Right atrium auricular region (tissue), 2 donors: Measurements from ENCODE around the gene GSS. TPM values are rescaled to one million over a fixed set of nuclear protein-coding genes. Genes with fewer than 3 reads are reported as not detected.
A peak's percentile ranks its signal among the peaks of the same experiment; 100 is the strongest.
"Not testable (repeated sequence)": the region's sequence is repeated elsewhere in the genome, so short reads cannot be mapped to it uniquely, and the experiment has no call there.

Experiments
- DNase-seq: peaks from one replicate; pipeline ENCODE4 v3.0.0-alpha.2; 2019; ENCODE audit warnings: low spot score
- H3K27ac ChIP-seq, 2 donors: fragments of 200-600 bp; sonication (generic); 1 replicate in 1 of 2; 2 replicates in 1 of 2; pipeline ENCODE4 v1.5.1; 2016 to 2019
- H3K27me3 ChIP-seq, 2 donors: fragments of 200-600 bp; sonication (generic); one replicate each; pipeline versions ENCODE4 v1.5.1 to v1.6.0; 2017 to 2019
- H3K36me3 ChIP-seq: fragments of 200-600 bp; sonication (generic); one replicate; pipeline ENCODE4 v1.5.1; 2016
- H3K4me1 ChIP-seq, 2 donors: fragments of 200-600 bp; sonication (generic); one replicate each; pipeline versions ENCODE4 v1.5.1 to v1.6.0; 2017 to 2019
- H3K4me3 ChIP-seq, 2 donors: fragments of 200-600 bp; sonication (generic); 1 replicate in 1 of 2; 2 replicates in 1 of 2; pipeline ENCODE4 v1.5.1; 2017 to 2019; ENCODE audit warnings: mild to moderate bottlenecking in 1 of 2, moderate library complexity in 1 of 2
- H3K9me3 ChIP-seq, 2 donors: fragments of 200-600 bp; sonication (generic); one replicate each; pipeline ENCODE4 v1.5.1; 2019
- total RNA-seq, 2 donors: library from RNA; depleted of rRNA; stranded (reverse); fragments of >200 nt; gene quantifications; one replicate each; pipeline ENCODE4 v1.1.0, GENCODE V29; 2016
- TF ChIP-seq, protein P1 (sequence below), 2 donors: fragments of 200-600 bp; sonication (generic); IDR thresholded peaks; one replicate each; pipeline ENCODE4 v1.5.1; 2019; ENCODE audit warnings: antibody characterized with exemption in 2 of 2

Gene GSS
- total RNA-seq, 2 donors from 2014 or later = 23.0 to 38.3 TPM

DNA sequence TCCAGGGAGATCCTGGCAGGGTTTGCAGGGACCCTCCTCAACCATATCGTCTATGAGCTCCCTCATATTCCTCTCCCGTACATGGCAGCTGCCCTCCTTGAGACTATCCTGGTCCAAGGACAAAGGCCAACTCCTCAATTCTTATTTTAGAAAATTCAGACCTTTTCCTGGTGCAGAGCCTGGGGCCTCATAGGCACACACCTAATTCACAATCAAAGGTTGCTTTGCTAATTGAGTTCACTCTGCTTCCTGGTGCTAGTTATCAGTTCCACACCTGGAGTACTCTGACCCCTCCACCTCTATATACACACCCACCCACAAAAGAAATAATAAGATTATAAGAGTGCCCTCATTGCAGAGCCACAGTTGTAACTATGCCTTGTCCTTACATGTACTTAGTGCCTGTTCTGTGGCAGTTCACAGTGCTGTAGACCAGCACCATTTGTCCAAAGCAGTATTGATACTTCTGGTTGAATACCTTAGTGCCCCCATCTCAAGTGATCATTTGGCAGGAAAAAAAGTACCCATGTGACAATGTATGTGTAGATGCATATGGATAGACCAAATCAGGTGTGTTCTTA, 38.7 kb downstream of the GSS start:
- peaks cover 0 to 40% of the 10 kb centered on the region in 2 donors for H3K4me1 ChIP-seq

GRCh38 chr20:34915749-34916455, 39.7 kb downstream of the GSS start:
- no peaks in the 10 kb centered on the region for H3K9me3 ChIP-seq
- DNase-seq = no peak
- H3K27ac ChIP-seq = peak overlapping the region; percentile 43 to 63
- H3K36me3 ChIP-seq = peaks cover 13% of the 10 kb centered on the region
- peaks cover 0 to 32% of the 10 kb centered on the region in 2 donors for H3K4me1 ChIP-seq
- TF ChIP-seq, protein P1, sequence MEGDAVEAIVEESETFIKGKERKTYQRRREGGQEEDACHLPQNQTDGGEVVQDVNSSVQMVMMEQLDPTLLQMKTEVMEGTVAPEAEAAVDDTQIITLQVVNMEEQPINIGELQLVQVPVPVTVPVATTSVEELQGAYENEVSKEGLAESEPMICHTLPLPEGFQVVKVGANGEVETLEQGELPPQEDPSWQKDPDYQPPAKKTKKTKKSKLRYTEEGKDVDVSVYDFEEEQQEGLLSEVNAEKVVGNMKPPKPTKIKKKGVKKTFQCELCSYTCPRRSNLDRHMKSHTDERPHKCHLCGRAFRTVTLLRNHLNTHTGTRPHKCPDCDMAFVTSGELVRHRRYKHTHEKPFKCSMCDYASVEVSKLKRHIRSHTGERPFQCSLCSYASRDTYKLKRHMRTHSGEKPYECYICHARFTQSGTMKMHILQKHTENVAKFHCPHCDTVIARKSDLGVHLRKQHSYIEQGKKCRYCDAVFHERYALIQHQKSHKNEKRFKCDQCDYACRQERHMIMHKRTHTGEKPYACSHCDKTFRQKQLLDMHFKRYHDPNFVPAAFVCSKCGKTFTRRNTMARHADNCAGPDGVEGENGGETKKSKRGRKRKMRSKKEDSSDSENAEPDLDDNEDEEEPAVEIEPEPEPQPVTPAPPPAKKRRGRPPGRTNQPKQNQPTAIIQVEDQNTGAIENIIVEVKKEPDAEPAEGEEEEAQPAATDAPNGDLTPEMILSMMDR (IDR thresholded peaks at IDR 0.05) = no peak
- H3K27me3 ChIP-seq = no peaks in the 10 kb centered on the region
- H3K4me3 ChIP-seq = no peak overlapping the region

More for the DNA sequence above, 38.7 kb downstream of the GSS start:
- TF ChIP-seq, protein P1 (IDR thresholded peaks at IDR 0.05) = no peak
- peaks cover 16% of the 10 kb centered on the region for H3K36me3 ChIP-seq
- DNase-seq = no peak
- no peaks in the 10 kb centered on the region for H3K27me3 ChIP-seq
- no peak overlapping the region for H3K4me3 ChIP-seq
- H3K27ac ChIP-seq = peak overlapping the region in 1 of 2 donors; percentile 63
- H3K9me3 ChIP-seq = no peaks in the 10 kb centered on the region

GRCh38 chr20:34915131-34915530, 40.5 kb downstream of the GSS start:
- no peak overlapping the region for H3K4me3 ChIP-seq
- H3K27me3 ChIP-seq = no peaks in the 10 kb centered on the region
- H3K36me3 ChIP-seq = peaks cover 5% of the 10 kb centered on the region
- TF ChIP-seq, protein P1 (IDR thresholded peaks at IDR 0.05) = no peak
- no peaks in the 10 kb centered on the region for H3K9me3 ChIP-seq
- H3K4me1 ChIP-seq = peaks cover 0 to 32% of the 10 kb centered on the region in 2 donors
- no peak for DNase-seq
- H3K27ac ChIP-seq = peak overlapping the region; percentile 43 to 63

DNA sequence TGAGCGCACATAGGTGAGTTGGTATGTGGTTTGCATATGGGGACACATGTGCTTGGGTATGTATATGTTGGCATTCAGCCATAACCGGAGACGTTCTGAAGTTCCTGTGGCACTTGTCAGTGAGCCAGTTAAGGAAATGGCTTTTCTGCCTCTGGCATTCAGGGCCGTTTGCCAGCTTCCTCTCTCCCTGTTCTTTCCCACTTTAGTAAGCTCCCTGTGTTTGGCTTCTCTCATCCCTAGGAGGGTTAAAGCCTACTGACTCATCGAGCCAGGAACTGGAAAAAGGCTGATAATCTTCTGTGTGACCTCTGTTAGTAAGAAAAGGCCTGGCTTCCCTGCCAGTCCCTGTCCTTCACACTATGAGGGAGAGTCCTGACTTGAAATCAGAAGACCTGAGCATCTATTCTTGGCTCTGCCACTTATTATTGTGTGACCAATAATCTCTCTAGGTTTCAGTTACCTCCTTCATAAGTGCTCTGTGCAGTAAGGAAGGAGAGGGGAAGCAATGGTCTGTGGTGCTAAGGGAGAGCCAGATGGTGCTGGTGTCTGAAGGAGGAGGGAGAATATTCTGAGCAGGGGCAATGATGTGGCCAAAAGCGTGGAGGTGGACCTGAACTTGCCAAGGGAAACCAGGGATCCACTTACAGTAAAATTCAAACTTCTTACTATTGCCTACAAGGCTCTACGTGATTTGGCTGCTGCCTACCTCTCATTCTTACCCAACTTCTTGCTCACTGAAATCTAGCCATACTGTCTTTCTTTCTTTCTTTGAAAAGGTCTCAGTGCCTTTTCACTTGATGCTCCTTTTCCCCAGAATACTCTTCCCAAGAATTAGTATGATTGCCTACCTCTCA, 47.8 kb downstream of the GSS start:
- H3K4me3 ChIP-seq = no peak overlapping the region
- peaks cover 0 to 27% of the 10 kb centered on the region in 2 donors for H3K4me1 ChIP-seq
- TF ChIP-seq, protein P1 (IDR thresholded peaks at IDR 0.05) = no peak
- H3K27me3 ChIP-seq = no peaks in the 10 kb centered on the region
- H3K9me3 ChIP-seq = no peaks in the 10 kb centered on the region
- no peaks in the 10 kb centered on the region for H3K36me3 ChIP-seq
- peak overlapping the region; percentile 75 to 91 for H3K27ac ChIP-seq
- peak; percentile 74 for DNase-seq

DNA sequence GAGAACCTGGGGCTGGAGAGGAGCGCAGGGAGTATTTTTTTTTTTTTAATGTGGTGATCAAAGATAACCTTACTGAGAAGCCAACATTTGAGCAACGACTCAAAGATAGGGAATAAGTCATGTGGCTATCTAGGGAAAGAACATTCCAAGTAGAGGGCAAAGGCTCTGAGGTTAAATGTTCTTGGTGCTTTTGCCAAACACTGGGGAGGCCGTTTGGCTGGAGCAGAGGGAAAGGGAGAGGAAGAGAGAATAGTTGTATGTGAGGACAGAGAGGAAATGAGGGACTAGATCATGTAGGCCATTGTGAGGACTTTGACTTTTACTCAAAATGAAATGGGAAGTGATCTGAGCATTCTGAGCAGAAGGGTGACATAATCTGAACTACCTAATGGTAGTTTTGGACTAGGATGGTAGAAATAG, 51.4 kb downstream of the GSS start:
- Histone ChIP-seq H3K4me1 (peaks cover 0 to 27% of the 10 kb centered on the region in 2 donors), H3K27me3 (no peaks in the 10 kb centered on the region), H3K36me3 (no peaks in the 10 kb centered on the region), H3K27ac (peak overlapping the region; percentile 11 to 27), H3K9me3 (no peaks in the 10 kb centered on the region), H3K4me3 (no peak overlapping the region)
- DNase-seq = no peak
- TF ChIP-seq, protein P1 (IDR thresholded peaks at IDR 0.05) = no peak

DNA sequence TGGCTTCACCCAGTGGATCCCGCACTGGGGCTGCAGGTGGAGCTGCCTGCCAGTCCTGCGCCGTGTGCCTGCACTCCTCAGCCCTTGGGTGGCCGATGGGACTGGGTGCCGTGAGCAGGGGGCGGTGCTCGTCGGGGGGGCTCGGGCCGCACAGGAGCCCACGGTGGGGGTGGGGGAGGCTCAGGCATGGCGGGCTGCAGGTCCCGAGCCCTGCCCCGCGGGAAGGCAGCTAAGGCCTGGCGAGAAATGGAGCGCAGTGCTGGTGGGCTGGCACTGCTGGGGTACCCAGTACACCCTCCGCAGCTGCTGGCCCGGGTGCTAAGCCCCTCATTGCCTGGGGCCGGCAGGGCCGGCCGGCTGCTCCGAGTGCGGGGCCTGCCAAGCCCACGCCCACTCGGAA, 56.9 kb downstream of the GSS start:
- not testable (repeated sequence) for H3K4me1 ChIP-seq, H3K27ac ChIP-seq, H3K36me3 ChIP-seq, H3K9me3 ChIP-seq, H3K4me3 ChIP-seq, H3K27me3 ChIP-seq, DNase-seq

GRCh38 chr20:34898129-34898528, 57.5 kb downstream of the GSS start:
- H3K4me1 ChIP-seq, H3K27ac ChIP-seq, H3K36me3 ChIP-seq, H3K9me3 ChIP-seq, H3K4me3 ChIP-seq, DNase-seq, H3K27me3 ChIP-seq: not testable (repeated sequence)
